ENCODE measurements around the gene NUB1. TPM values are rescaled to one million over a fixed set of nuclear protein-coding genes. Genes with fewer than 3 reads are reported as not detected.

Gene NUB1
- total RNA-seq: 27.6 and 28.5 TPM in 2 replicates

GRCh38 chr7:151341357-151342101, at the start of gene NUB1:
NUB1 (plus strand) TSS chr7:151341812; CDS start chr7:151345350, 3,538 bp downstream.

GRCh38 chr7:151409667-151410404, 68.2 kb downstream of the NUB1 start, which contains the start of gene WDR86:
WDR86 (minus strand) TSS chr7:151410038; CDS start chr7:151409589, 449 bp downstream.

Other genes starting within 250 kb of the NUB1 start
- not detected in 2 replicates for gene GBX1, start 174.1 kb upstream of the NUB1 start, total RNA-seq
- not detected in 2 replicates for gene ASB10, start 154.6 kb upstream of the NUB1 start, total RNA-seq
- not detected in 2 replicates for gene H2BK1, start 131.3 kb upstream of the NUB1 start, total RNA-seq
- 73.9 and 75.7 TPM in 2 replicates for gene ABCF2, start 114.6 kb upstream of the NUB1 start, total RNA-seq
- gene CHPF2, start 109.3 kb upstream of the NUB1 start, total RNA-seq: 55.1 and 63.3 TPM in 2 replicates
- gene SMARCD3, start 93.1 kb upstream of the NUB1 start, total RNA-seq: 17.6 and 17.8 TPM in 2 replicates
- 0.78 and 1.8 TPM in 2 replicates for gene WDR86, start 68.2 kb downstream of the NUB1 start, total RNA-seq
- gene CRYGN, start 98.3 kb downstream of the NUB1 start, total RNA-seq: under 0.01 and 0.37 TPM in 2 replicates
- gene RHEB, start 178.1 kb downstream of the NUB1 start, total RNA-seq: 39.5 and 42.6 TPM in 2 replicates

All from subcutaneous preadipocyte (primary cell).